Measurements from ENCODE around the gene SERTAD1. TPM values are rescaled to one million over a fixed set of nuclear protein-coding genes. Genes with fewer than 3 reads are reported as not detected.

Gene SERTAD1
- polyA plus RNA-seq, 1 of the 3 experiments (the other 2 are of a cell fraction) = 10.4 TPM

- Histone ChIP-seq H2AFZ (ENCODE audit: low read depth) (no peak overlapping the region), H3K36me3 (replicated peaks in 1 of 2; ENCODE audit: control insufficient read depth in 1 of 2, insufficient read depth in 2 of 2, low read length in 1 of 2) (peaks cover 0 to 19% of the 10 kb centered on the region in 2 experiments), H3K79me2 (ENCODE audit: insufficient read depth) (no peaks in the 10 kb centered on the region), H3K4me3 (ENCODE audit: low read depth in 2 of 2, low read length in 1 of 2) (no peak overlapping the region), H3F3A (replicated peaks; ENCODE audit: insufficient read depth) (no peaks in the 10 kb centered on the region), H3K4me2 (no peak overlapping the region), H3K9me2 (no peaks in the 10 kb centered on the region), H3K27ac (ENCODE audit: low read depth in 2 of 2, low read length in 1 of 2) (no peak overlapping the region), H3K27me3 (ENCODE audit: insufficient read depth) (no peaks in the 10 kb centered on the region), H3K9ac (no peak overlapping the region), H4K20me1 (ENCODE audit: insufficient read depth) (no peaks in the 10 kb centered on the region), H3K9me3 (no peaks in the 10 kb centered on the region), H3K4me1 (ENCODE audit: control insufficient read depth in 1 of 2, insufficient read depth in 2 of 2, low read depth in 1 of 2, low read length in 1 of 2) (no peaks in the 10 kb centered on the region)
- no peak for TF ChIP-seq SIN3A (IDR thresholded peaks at IDR 0.05; ENCODE audit: borderline replicate concordance, low read depth, low read length)
- TF ChIP-seq MEF2A (IDR thresholded peaks at IDR 0.05; ENCODE audit: borderline replicate concordance, low read depth) = no peak
- no peak for TF ChIP-seq MXI1 (IDR thresholded peaks at IDR 0.05; ENCODE audit: low read depth, low read length)
- no peak for TF ChIP-seq POLR2AphosphoS5 (IDR thresholded peaks at IDR 0.05; ENCODE audit: low read depth, low read length)
- TF ChIP-seq ELF1 (IDR thresholded peaks at IDR 0.05) = no peak
- TF ChIP-seq SMC3 (IDR thresholded peaks at IDR 0.05; ENCODE audit: low read depth, low read length) = no peak
- no peak for TF ChIP-seq CTCF (IDR thresholded peaks at IDR 0.05)
- TF ChIP-seq TCF12 (IDR thresholded peaks at IDR 0.05) = no peak
- no peak for TF ChIP-seq CHD2 (IDR thresholded peaks at IDR 0.05; ENCODE audit: low read length, partially characterized antibody)
- WGBS (ENCODE audit: low lambda C conversion rate) = 93% methylated on average over 32 of the region's 37 CpGs
- CTCF ChIA-PET = interaction anchor here (1.0 kb wide), 1 partner anchor 14 kb away, joined by 4 read pairs; no protein-coding TSS in a partner anchor
- DNase-seq = peak; percentile 11
- POLR2A ChIA-PET = interaction anchor here (0.7 kb wide), 2 partner anchors 9 kb away, joined by 3 to 4 read pairs; no protein-coding TSS in a partner anchor
Measured at GRCh38 chr19:40380199-40381037, 45.4 kb downstream of the SERTAD1 start.

- H3K9me2 ChIP-seq = no peaks in the 10 kb centered on the region
- H3K27me3 ChIP-seq (ENCODE audit: insufficient read depth) = no peaks in the 10 kb centered on the region
- H3F3A ChIP-seq (replicated peaks; ENCODE audit: insufficient read depth) = no peaks in the 10 kb centered on the region
- H3K27ac ChIP-seq (ENCODE audit: low read depth in 2 of 2, low read length in 1 of 2) = no peak overlapping the region
- peaks cover 0 to 19% of the 10 kb centered on the region in 2 experiments for H3K36me3 ChIP-seq (replicated peaks in 1 of 2; ENCODE audit: control insufficient read depth in 1 of 2, insufficient read depth in 2 of 2, low read length in 1 of 2)
- peak; percentile 17 for DNase-seq
- H3K4me1 ChIP-seq (ENCODE audit: control insufficient read depth in 1 of 2, insufficient read depth in 2 of 2, low read depth in 1 of 2, low read length in 1 of 2) = no peaks in the 10 kb centered on the region
- WGBS (ENCODE audit: low lambda C conversion rate) = 78% methylated on average over 6 of the region's 11 CpGs
- no peak overlapping the region for H3K9ac ChIP-seq
- H3K4me3 ChIP-seq (ENCODE audit: low read depth in 2 of 2, low read length in 1 of 2) = no peak overlapping the region
- H3K4me2 ChIP-seq = no peak overlapping the region
- no peaks in the 10 kb centered on the region for H3K79me2 ChIP-seq (ENCODE audit: insufficient read depth)
- H3K9me3 ChIP-seq = no peaks in the 10 kb centered on the region
- H4K20me1 ChIP-seq (ENCODE audit: insufficient read depth) = no peaks in the 10 kb centered on the region
- CTCF ChIA-PET = interaction anchor here (0.6 kb wide), 1 partner anchor 74 kb away, joined by 3 read pairs; no protein-coding TSS in a partner anchor
- POLR2A ChIA-PET = interaction anchor here (0.7 kb wide), 2 partner anchors 8 to 9 kb away, joined by 3 to 4 read pairs; no protein-coding TSS in a partner anchor
- H2AFZ ChIP-seq (ENCODE audit: low read depth) = no peak overlapping the region
- no peak for TF ChIP-seq JUND (IDR thresholded peaks at IDR 0.05)
- no peak for TF ChIP-seq RFX5 (IDR thresholded peaks at IDR 0.05; ENCODE audit: low read length)
- no peak for TF ChIP-seq MAX (IDR thresholded peaks at IDR 0.05; ENCODE audit: low read depth)
- TF ChIP-seq TEAD4 (IDR thresholded peaks at IDR 0.05; ENCODE audit: borderline replicate concordance, insufficient read depth) = no peak
- no peak for TF ChIP-seq YY1 (IDR thresholded peaks at IDR 0.05; ENCODE audit: low read depth)
- TF ChIP-seq NFIC (IDR thresholded peaks at IDR 0.05; ENCODE audit: borderline replicate concordance) = no peak
- no peak for TF ChIP-seq FOXM1 (IDR thresholded peaks at IDR 0.05; ENCODE audit: low read depth)
- no peak for TF ChIP-seq TCF12 (IDR thresholded peaks at IDR 0.05)
- no peak for TF ChIP-seq PBX3 (IDR thresholded peaks at IDR 0.05)
- no peak for TF ChIP-seq NRF1 (IDR thresholded peaks at IDR 0.05; ENCODE audit: low read depth, low read length)
- TF ChIP-seq RXRA (IDR thresholded peaks at IDR 0.05; ENCODE audit: borderline replicate concordance, low read depth) = no peak
- TF ChIP-seq IRF3 (IDR thresholded peaks at IDR 0.05; ENCODE audit: low read depth, low read length) = no peak
- TF ChIP-seq CTCF (IDR thresholded peaks at IDR 0.05) = no peak
- TF ChIP-seq MEF2A (IDR thresholded peaks at IDR 0.05; ENCODE audit: borderline replicate concordance, low read depth) = no peak
Measured at GRCh38 chr19:40379446-40380198, 46.2 kb downstream of the SERTAD1 start.
